Measurements from ENCODE around the gene ATP2A2. TPM values are rescaled to one million over a fixed set of nuclear protein-coding genes. Genes with fewer than 3 reads are reported as not detected.
"Not testable (repeated sequence)": the region's sequence is repeated elsewhere in the genome, so short reads cannot be mapped to it uniquely, and the experiment has no call there.

The ATP2A2 gene
- total RNA-seq, 1 experiment from 2014 or later = 239 TPM

GRCh38 chr12:110254971-110255540 is 26.0 kb upstream of the ATP2A2 start:
- no peak overlapping the region for H3K9ac ChIP-seq (ENCODE audit: low read length)
- H2AFZ ChIP-seq (ENCODE audit: low read depth, low read length, poor library complexity, severe bottlenecking) = no peak overlapping the region
- no peaks in the 10 kb centered on the region for H3K9me2 ChIP-seq (ENCODE audit: insufficient read depth)
- ChIA-PET CTCF (no interaction called here), RAD21 (ENCODE audit: low non-redundant PET in 1 of 2, low total read pairs in 2 of 2, uncharacterized antibody in 2 of 2, unreplicated experiment in 2 of 2) (no interaction called here), POLR2A (no interaction called here)
- ATAC-seq (no peak), DNase-seq (ENCODE audit: low read depth, low spot score) (no peak)
- H4K20me1 ChIP-seq (ENCODE audit: insufficient read depth) = no peaks in the 10 kb centered on the region
- peaks cover 29 to 48% of the 10 kb centered on the region in 2 experiments for H3K4me1 ChIP-seq (ENCODE audit: control insufficient read depth in 1 of 2, insufficient read depth in 2 of 2, low read length in 2 of 2)
- no peak overlapping the region for H3K4me3 ChIP-seq (replicated peaks in 1 of 2; ENCODE audit: low read depth in 1 of 2, low read length in 2 of 2)
- no peaks in the 10 kb centered on the region for H3K9me3 ChIP-seq (ENCODE audit: control insufficient read depth in 1 of 2, insufficient read depth in 1 of 2, low read depth in 1 of 2, low read length in 2 of 2)
- H3K4me2 ChIP-seq (ENCODE audit: low read length) = peak overlapping the region; percentile 69
- H3K36me3 ChIP-seq (ENCODE audit: control insufficient read depth in 1 of 2, insufficient read depth in 2 of 2, low read length in 2 of 2) = no peaks in the 10 kb centered on the region
- no peaks in the 10 kb centered on the region for H3K79me2 ChIP-seq (ENCODE audit: insufficient read depth, low read length)
- no peak overlapping the region for H3K27ac ChIP-seq (ENCODE audit: low read depth, low read length)
- H3K27me3 ChIP-seq (ENCODE audit: insufficient read depth, low read length) = no peaks in the 10 kb centered on the region
- intact Hi-C loops (cut with micrococcal nuclease) = no loop called here
- TF ChIP-seq MAX (IDR thresholded peaks at IDR 0.05) (0 out of 2 replicates have a peak, but pooled peaks have one; percentile 14), CTCF (IDR thresholded peaks at IDR 0.05 in 2 of 3, conservative IDR thresholded peaks at IDR 0.05 in 1 of 3; ENCODE audit: borderline replicate concordance in 1 of 3, insufficient read depth in 1 of 3, low read depth in 2 of 3, low read length in 2 of 3) (no peak)
- BruUV-seq (replicated peaks) = no TSS peak

- RAD21 ChIA-PET (ENCODE audit: low non-redundant PET in 1 of 2, low total read pairs in 2 of 2, uncharacterized antibody in 2 of 2, unreplicated experiment in 2 of 2); CTCF ChIA-PET; H3K79me2 ChIP-seq (ENCODE audit: insufficient read depth, low read length); H3K4me3 ChIP-seq (replicated peaks in 1 of 2; ENCODE audit: low read depth in 1 of 2, low read length in 2 of 2); H3K9me3 ChIP-seq (ENCODE audit: control insufficient read depth in 1 of 2, insufficient read depth in 1 of 2, low read depth in 1 of 2, low read length in 2 of 2); H2AFZ ChIP-seq (ENCODE audit: low read depth, low read length, poor library complexity, severe bottlenecking); H3K9me2 ChIP-seq (ENCODE audit: insufficient read depth); ATAC-seq; H4K20me1 ChIP-seq (ENCODE audit: insufficient read depth); H3K4me2 ChIP-seq (ENCODE audit: low read length); DNase-seq (ENCODE audit: low read depth, low spot score); H3K9ac ChIP-seq (ENCODE audit: low read length); intact Hi-C loops (cut with micrococcal nuclease); H3K27me3 ChIP-seq (ENCODE audit: insufficient read depth, low read length); H3K36me3 ChIP-seq (ENCODE audit: control insufficient read depth in 1 of 2, insufficient read depth in 2 of 2, low read length in 2 of 2); H3K27ac ChIP-seq (ENCODE audit: low read depth, low read length); BruUV-seq (replicated peaks): not testable (repeated sequence)
- peaks cover 29 to 48% of the 10 kb centered on the region in 2 experiments for H3K4me1 ChIP-seq (ENCODE audit: control insufficient read depth in 1 of 2, insufficient read depth in 2 of 2, low read length in 2 of 2)
- TF ChIP-seq CTCF (IDR thresholded peaks at IDR 0.05 in 2 of 3, conservative IDR thresholded peaks at IDR 0.05 in 1 of 3; ENCODE audit: borderline replicate concordance in 1 of 3, insufficient read depth in 1 of 3, low read depth in 2 of 3, low read length in 2 of 3) = 0 out of 6 replicates have a peak, but pooled peaks of 1 of the 3 experiments have one; percentile 11
- POLR2A ChIA-PET = interaction anchor here (0.8 kb wide), 1 partner anchor 29 kb away, joined by 3 read pairs; no protein-coding TSS in a partner anchor
Observed at GRCh38 chr12:110255890-110256456, 25.1 kb upstream of the ATP2A2 start.
